ENCODE results near the gene TAOK1. TPM values are rescaled to one million over a fixed set of nuclear protein-coding genes. Genes with fewer than 3 reads are reported as not detected.

The TAOK1 gene
- total and polyA plus RNA-seq, 3 donors from 2014 or later, result 28.4 to 107 (median 101) TPM

GRCh38 chr17:29505836-29506235, 115.7 kb downstream of the TAOK1 start:
- H3K27me3 ChIP-seq, result no peaks in the 10 kb centered on the region
- TF ChIP-seq CTCF (IDR thresholded peaks at IDR 0.05), result no peak
- no peak for TF ChIP-seq POLR2A (IDR thresholded peaks at IDR 0.05)
- H3K36me3 ChIP-seq (ENCODE audit: low read depth, missing control alignments), result no peaks in the 10 kb centered on the region
- H3K4me3 ChIP-seq, result no peak overlapping the region
- no peak for DNase-seq
- no peaks in the 10 kb centered on the region for H3K9me3 ChIP-seq
- H3K4me1 ChIP-seq, result no peaks in the 10 kb centered on the region
- H3K27ac ChIP-seq, result no peak overlapping the region
- 79 to 82% methylated on average over 4 of the region's 4 CpGs for WGBS, 2 donors
- intact Hi-C loops (cut with DNase I; ENCODE audit: low total_unique reads), result no loop called here

GRCh38 chr17:29510953-29511352, 120.8 kb downstream of the TAOK1 start:
- intact Hi-C loops (cut with DNase I; ENCODE audit: low total_unique reads), result no loop called here
- no peaks in the 10 kb centered on the region for H3K36me3 ChIP-seq (ENCODE audit: low read depth, missing control alignments)
- no peak for TF ChIP-seq POLR2A (IDR thresholded peaks at IDR 0.05)
- TF ChIP-seq CTCF (IDR thresholded peaks at IDR 0.05), result no peak
- no peaks in the 10 kb centered on the region for H3K9me3 ChIP-seq
- no peaks in the 10 kb centered on the region for H3K4me1 ChIP-seq
- 95 to 96% methylated on average over 6 of the region's 6 CpGs for WGBS, 2 donors
- DNase-seq, result no peak
- H3K4me3 ChIP-seq, result no peak overlapping the region
- H3K27me3 ChIP-seq, result no peaks in the 10 kb centered on the region
- H3K27ac ChIP-seq, result no peak overlapping the region

GRCh38 chr17:29514792-29515191, 124.6 kb downstream of the TAOK1 start:
- DNase-seq, result no peak
- Histone ChIP-seq H3K4me1 (no peaks in the 10 kb centered on the region), H3K9me3 (no peaks in the 10 kb centered on the region), H3K4me3 (no peak overlapping the region), H3K27ac (no peak overlapping the region), H3K27me3 (no peaks in the 10 kb centered on the region), H3K36me3 (ENCODE audit: low read depth, missing control alignments) (no peaks in the 10 kb centered on the region)
- intact Hi-C loops (cut with DNase I; ENCODE audit: low total_unique reads), result no loop called here
- TF ChIP-seq POLR2A (IDR thresholded peaks at IDR 0.05) (no peak), CTCF (IDR thresholded peaks at IDR 0.05) (no peak)
- WGBS, 2 donors, result 32 to 50% methylated on average over 2 of the region's 2 CpGs

- no peak overlapping the region for H3K27ac ChIP-seq
- no peak overlapping the region for H3K4me3 ChIP-seq
- WGBS, 2 donors, result 82 to 95% methylated on average over 1 of the region's 1 CpG
- no peaks in the 10 kb centered on the region for H3K9me3 ChIP-seq
- TF ChIP-seq POLR2A (IDR thresholded peaks at IDR 0.05), result no peak
- no peak for TF ChIP-seq CTCF (IDR thresholded peaks at IDR 0.05)
- no peaks in the 10 kb centered on the region for H3K27me3 ChIP-seq
- DNase-seq, result no peak
- H3K36me3 ChIP-seq (ENCODE audit: low read depth, missing control alignments), result no peaks in the 10 kb centered on the region
- H3K4me1 ChIP-seq, result no peaks in the 10 kb centered on the region
- intact Hi-C loops (cut with DNase I; ENCODE audit: low total_unique reads), result no loop called here
Observed at GRCh38 chr17:29518359-29518758, 128.2 kb downstream of the TAOK1 start.

GRCh38 chr17:29524692-29525091, 134.5 kb downstream of the TAOK1 start:
- DNase-seq, result no peak
- Histone ChIP-seq H3K9me3 (no peaks in the 10 kb centered on the region), H3K4me3 (no peak overlapping the region), H3K27me3 (no peaks in the 10 kb centered on the region), H3K36me3 (ENCODE audit: low read depth, missing control alignments) (no peaks in the 10 kb centered on the region), H3K4me1 (no peaks in the 10 kb centered on the region), H3K27ac (no peak overlapping the region)
- TF ChIP-seq POLR2A (IDR thresholded peaks at IDR 0.05), result no peak
- no peak for TF ChIP-seq CTCF (IDR thresholded peaks at IDR 0.05)
- 97% methylated on average over 3 of the region's 3 CpGs for WGBS, 2 donors
- intact Hi-C loops (cut with DNase I; ENCODE audit: low total_unique reads), result no loop called here
